ENCODE data around the gene CWH43. TPM values are rescaled to one million over a fixed set of nuclear protein-coding genes. Genes with fewer than 3 reads are reported as not detected.

CWH43 gene
- not detected in 2 replicates for total RNA-seq

GRCh38 chr4:48985976-48986653, at the start of gene CWH43:
Gene CWH43 (plus strand): TSS chr4:48986275. CDS start chr4:48986430, 155 bp downstream.

Other genes starting within 250 kb of the CWH43 start
- gene FRYL, start 206.0 kb upstream of the CWH43 start, total RNA-seq, result 41.9 and 43.4 TPM in 2 replicates
- 91.9 and 95.0 TPM in 2 replicates for gene OCIAD1, start 155.2 kb upstream of the CWH43 start, total RNA-seq
- 97.2 and 127 TPM in 2 replicates for gene OCIAD2, start 79.5 kb upstream of the CWH43 start, total RNA-seq

Data from mammary microvascular endothelial cell (primary cell).